HG02623 (cell line): ENCODE data around the gene OPHN1.
"Not testable (repeated sequence)": the region's sequence is repeated elsewhere in the genome, so short reads cannot be mapped to it uniquely, and the experiment has no call there.

Experiments
- ATAC-seq: cut with Tn5 transposase; IDR thresholded peaks from one replicate; pipeline ENCODE4 v1.9.1; 2021; ENCODE audit warnings: moderate library complexity; ENCODE audit not compliant: unreplicated experiment

Gene OPHN1

GRCh38 chrX:68363984-68364383 lies 69.3 kb downstream of the OPHN1 start:
- no peak for ATAC-seq

- ATAC-seq: no peak
These were observed 74.6 kb downstream of the OPHN1 start for GRCh38 chrX:68358679-68359078.

GRCh38 chrX:68355629-68355920 lies 77.7 kb downstream of the OPHN1 start:
- ATAC-seq: no peak

- no peak for ATAC-seq
These were observed 78.2 kb downstream of the OPHN1 start for GRCh38 chrX:68354879-68355628.

GRCh38 chrX:68345025-68345424 lies 88.3 kb downstream of the OPHN1 start:
- ATAC-seq: no peak

GRCh38 chrX:68343551-68343950 lies 89.7 kb downstream of the OPHN1 start:
- ATAC-seq: no peak

- no peak for ATAC-seq
These were observed 101.0 kb downstream of the OPHN1 start for GRCh38 chrX:68332201-68332731.

GRCh38 chrX:68326841-68327240 lies 106.5 kb downstream of the OPHN1 start:
- ATAC-seq: not testable (repeated sequence)

GRCh38 chrX:68307769-68308168 lies 125.5 kb downstream of the OPHN1 start:
- ATAC-seq: no peak

- no peak for ATAC-seq
These were observed 128.7 kb downstream of the OPHN1 start for GRCh38 chrX:68304602-68305001.

- no peak for ATAC-seq
These were observed 133.4 kb downstream of the OPHN1 start for GRCh38 chrX:68299898-68300297.

- ATAC-seq: no peak
These were observed 140.8 kb downstream of the OPHN1 start for GRCh38 chrX:68292471-68292870.

GRCh38 chrX:68288127-68288526 lies 145.2 kb downstream of the OPHN1 start:
- ATAC-seq: no peak

GRCh38 chrX:68287419-68287818 lies 145.9 kb downstream of the OPHN1 start:
- ATAC-seq: no peak

GRCh38 chrX:68286980-68287379 lies 146.3 kb downstream of the OPHN1 start:
- ATAC-seq: no peak

- ATAC-seq: no peak
These were observed 147.2 kb downstream of the OPHN1 start for GRCh38 chrX:68286076-68286475.

- ATAC-seq: no peak
These were observed 148.9 kb downstream of the OPHN1 start for GRCh38 chrX:68284281-68284904.

GRCh38 chrX:68273887-68274286 lies 159.4 kb downstream of the OPHN1 start:
- ATAC-seq: no peak

GRCh38 chrX:68264793-68265192 lies 168.5 kb downstream of the OPHN1 start:
- not testable (repeated sequence) for ATAC-seq

GRCh38 chrX:68261060-68261672 lies 172.1 kb downstream of the OPHN1 start:
- ATAC-seq: no peak

GRCh38 chrX:68256990-68257389 lies 176.3 kb downstream of the OPHN1 start:
- no peak for ATAC-seq
